ACHN (cell line): ENCODE measurements around the gene TNKS1BP1.

ENCODE experiments used
- DNase-seq: peaks from one replicate; pipeline ENCODE4 v3.0.0-alpha.2; 2015
- in situ Hi-C: cut with HindIII; loops from 2 replicates; pipeline ENCODE4 v1.10.0; 2017; ENCODE audit warnings: low sequenced_read_pairs, low pct_ligation_motif_present, low pct_unique_long_range_greater_than_20kb

TNKS1BP1 gene

GRCh38 chr11:57316017-57316416 lies 8.7 kb downstream of the TNKS1BP1 start:
- in situ Hi-C loops = no loop called here
- no peak for DNase-seq

DNA sequence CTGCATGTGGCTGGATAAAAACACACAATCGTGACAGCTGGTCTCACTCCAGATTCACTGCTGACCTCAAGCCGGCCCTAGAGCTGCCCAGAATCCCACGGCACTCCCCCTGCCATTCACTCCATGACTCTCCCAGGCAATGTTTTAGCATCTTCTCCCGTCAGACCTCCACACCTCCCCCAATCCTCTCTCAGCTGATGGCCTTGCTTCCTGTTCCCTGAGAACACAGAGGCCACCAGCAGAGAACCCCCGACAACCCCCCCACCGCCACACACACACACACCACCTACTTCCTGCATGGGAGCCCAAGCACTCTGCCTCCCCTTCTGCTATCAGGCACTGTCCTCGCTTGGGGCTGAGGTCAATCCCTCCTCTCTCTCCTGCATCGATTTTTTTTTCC lies 9.3 kb downstream of the TNKS1BP1 start:
- no peak for DNase-seq
- in situ Hi-C loops = no loop called here

DNA sequence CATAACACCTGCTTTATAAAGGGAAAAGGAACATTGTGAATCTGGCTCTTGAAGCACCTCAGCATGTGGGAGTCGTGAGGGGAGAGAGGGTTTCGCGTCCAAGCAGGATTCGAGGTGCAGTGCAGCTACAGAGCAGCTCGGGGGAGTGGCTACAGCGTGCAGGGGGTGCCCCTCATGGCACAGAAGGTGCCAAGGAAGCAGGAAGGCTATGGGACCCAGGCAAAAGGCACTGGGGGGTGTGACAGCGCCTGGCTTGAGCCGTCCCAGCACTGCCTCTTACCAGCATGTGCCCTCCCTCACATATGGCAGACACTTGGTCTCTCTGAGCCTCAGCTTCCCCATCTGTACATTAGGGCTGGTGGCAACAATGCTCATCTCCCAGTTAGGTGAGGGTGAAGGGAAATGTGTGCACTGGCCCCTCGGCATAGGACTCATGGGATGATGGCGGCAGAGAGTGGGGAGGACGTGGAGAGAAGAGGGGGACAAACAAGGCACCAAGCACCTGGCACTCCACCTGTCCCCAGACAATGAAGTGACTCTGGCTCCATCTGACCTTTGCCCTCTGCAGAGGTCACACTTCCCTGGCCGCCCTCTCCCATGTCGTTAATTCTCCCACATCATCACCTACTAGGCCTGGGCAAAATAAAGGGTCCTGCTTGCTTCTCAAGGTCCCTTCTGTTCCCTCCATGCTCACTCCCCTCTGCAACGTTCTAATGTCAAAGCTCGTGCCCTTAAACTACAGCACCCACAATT lies 10.4 kb downstream of the TNKS1BP1 start:
- in situ Hi-C loops = no loop called here
- DNase-seq = no peak

DNA sequence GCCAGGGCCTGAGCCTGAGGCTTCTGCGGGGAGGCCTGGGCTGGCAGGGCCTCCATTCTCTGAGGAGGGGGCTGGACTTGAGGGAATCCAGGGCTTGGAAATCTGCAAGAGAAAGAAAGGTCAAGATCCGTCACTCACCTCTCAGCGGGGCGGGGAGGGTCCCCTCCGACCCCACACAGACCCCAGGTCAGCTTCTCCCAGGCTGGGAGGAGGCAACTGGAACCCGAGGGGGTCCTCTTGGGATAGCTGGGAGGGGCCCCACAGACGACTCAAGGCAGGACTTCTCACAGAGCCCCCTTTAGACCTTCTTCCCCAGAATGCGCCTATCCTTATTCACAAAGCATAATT lies 11.0 kb downstream of the TNKS1BP1 start:
- no peak for DNase-seq
- in situ Hi-C loops = no loop called here

GRCh38 chr11:57313071-57313787 lies 11.5 kb downstream of the TNKS1BP1 start:
- in situ Hi-C loops = no loop called here
- DNase-seq = no peak

- DNase-seq = no peak
- in situ Hi-C loops = no loop called here
Observed at GRCh38 chr11:57312511-57313021, 12.2 kb downstream of the TNKS1BP1 start.

GRCh38 chr11:57311109-57311936 lies 13.4 kb downstream of the TNKS1BP1 start:
- DNase-seq = peak; percentile 91
- in situ Hi-C loops = no loop called here

DNA sequence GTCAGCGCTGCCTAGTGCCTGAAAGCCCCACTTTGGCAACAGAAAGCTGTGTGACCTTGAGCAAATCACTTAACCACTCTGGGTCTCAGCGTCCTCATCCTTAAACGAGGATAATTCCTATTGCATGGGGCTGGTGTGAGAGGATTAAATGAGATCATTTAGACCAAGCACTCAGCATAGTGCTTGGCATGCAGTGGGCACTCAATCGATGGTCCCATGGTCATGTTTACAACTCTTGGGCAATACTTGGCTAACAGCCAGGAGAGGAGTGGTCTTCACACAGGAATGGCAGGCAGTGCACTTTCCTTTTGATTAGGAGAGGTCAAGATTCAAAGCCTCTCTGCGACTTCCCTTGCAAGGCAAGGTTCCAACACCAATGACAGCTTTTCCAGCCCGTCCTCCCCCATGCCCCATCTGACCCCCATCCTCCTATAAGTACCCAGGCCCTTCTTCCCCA lies 14.1 kb downstream of the TNKS1BP1 start:
- DNase-seq = no peak
- in situ Hi-C loops = no loop called here

DNA sequence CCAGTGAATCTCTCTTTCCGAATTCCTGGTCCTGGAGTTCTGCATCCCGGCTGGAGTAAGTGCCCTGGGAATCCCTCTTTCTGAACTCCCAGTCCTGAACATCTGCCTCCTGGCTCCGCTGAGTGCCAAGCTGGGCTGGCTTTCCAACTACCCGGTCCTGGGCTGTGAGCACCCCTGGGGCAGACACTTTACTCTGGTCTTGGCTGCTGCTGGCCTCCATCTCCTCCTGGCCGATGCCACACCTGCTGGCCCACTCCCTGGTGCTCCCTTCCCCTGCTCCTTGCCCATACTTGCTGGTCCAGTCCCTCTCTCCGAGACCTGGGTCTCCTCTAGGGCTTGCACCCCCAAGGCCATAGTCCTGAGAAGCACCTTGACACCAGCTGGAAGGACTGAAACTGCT lies 14.7 kb downstream of the TNKS1BP1 start:
- in situ Hi-C loops = no loop called here

DNA sequence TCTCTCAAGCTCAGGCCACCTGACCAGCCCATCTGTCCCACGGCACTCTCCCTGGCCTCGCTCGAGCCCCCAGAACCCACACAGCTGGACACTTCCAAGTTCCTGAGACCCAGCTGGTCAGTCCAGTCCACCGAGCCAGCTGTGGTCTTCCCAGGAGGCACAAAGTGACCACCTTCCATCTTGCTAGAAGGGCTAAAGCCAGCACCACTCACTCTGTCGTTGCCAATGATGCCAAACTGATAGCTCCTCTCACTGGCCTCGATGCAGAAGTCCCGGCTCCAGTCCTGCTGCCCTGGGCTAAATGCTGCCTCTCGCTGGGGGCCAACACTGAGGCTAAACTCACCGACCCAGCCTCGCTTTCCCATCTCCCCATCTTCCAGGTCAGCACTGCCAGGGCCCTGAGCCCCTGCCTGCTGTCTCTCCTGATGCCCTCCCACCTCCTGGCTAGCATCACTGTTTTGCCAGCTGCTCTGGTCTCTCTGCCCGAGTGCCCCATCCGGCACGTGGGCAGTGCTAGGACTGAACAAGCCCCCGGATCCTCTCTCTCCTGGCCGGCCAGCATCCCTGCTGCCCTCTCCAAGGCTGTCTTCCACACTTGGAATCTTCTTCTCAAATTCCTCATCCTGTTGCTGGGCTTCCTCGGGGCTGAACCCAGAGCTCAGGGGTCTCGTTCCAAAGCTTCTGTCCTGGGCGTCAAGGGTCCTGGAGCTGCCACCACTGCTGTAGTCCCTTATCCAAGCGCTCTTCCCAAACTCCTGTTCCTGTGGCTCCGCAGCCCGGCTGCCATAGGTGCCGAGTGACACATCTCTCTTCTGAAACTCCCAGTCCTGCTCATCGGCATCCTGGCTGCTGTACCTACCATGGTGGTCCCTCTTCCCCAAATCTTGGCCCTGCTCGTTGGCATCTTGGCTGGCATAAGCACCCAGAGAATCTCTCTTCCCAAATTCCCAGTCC lies 15.4 kb downstream of the TNKS1BP1 start:
- in situ Hi-C loops = no loop called here
- no peak for DNase-seq

More for the DNA sequence above, 14.7 kb downstream of the TNKS1BP1 start:
- DNase-seq = no peak

- in situ Hi-C loops = no loop called here
- no peak for DNase-seq
Observed at GRCh38 chr11:57308426-57309060, 16.2 kb downstream of the TNKS1BP1 start.

DNA sequence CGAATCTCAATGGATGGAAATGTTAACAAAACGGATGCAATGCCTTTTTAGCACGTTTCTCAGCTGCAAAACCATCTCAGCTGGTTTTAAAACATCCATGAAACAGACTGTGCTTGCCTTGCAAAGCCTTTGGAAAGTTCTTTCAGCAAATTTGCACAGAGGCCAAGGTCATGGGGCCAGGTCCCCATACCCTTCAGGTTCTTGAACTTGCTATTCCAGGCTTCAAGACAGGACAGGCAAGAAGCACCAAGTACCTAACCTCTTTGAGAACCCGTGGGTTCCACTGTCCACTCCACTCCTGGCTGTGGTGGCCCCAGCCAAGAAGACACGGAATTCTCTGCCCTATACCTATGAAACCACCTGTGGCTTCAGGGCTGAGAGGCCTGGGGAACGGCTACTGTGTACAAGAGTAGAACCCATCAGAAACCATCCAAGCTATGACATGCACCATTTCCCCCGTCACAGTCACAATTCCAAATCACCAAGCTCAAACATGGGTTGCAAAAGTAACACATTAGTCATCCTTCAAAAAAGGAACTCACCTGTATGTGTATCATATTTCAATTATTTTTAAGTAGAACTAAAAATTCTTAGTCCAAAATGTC lies 17.0 kb downstream of the TNKS1BP1 start:
- in situ Hi-C loops = no loop called here
- no peak for DNase-seq

GRCh38 chr11:57306940-57307565 lies 17.7 kb downstream of the TNKS1BP1 start:
- DNase-seq = no peak
- in situ Hi-C loops = no loop called here

DNA sequence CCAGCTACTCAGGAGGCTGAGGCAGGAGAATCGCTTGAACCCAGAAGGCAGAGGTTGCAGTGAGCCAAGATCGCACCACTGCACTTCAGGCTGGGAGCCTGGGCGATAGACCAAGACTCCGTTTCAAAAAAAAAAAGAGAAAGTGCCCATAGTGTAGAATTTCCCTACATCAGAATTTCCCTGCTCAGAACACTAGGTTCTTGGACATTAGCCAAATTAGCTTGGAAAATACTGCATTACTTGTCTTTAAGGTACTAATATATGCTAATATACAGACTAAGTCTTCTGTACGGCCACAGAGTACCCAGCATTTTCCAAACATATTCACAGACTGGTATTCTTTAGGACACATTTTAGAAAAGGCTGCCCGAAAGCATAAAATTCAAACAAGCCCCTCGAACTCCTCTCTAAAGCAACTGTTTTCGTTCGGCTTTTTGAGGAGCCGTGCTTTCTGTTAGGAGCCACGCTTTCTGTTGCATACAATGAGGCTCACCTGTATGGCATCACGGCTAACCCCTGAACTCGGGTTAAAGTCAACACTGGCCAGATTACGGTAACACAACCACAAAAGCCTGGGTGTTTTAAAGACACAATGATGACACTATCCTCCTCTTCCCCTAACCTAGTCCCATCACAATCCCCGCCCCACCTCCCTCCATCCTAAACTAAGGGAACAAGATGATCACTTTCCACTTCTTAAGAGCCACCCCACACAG lies 18.4 kb downstream of the TNKS1BP1 start:
- no peak for DNase-seq
- in situ Hi-C loops = no loop called here

DNA sequence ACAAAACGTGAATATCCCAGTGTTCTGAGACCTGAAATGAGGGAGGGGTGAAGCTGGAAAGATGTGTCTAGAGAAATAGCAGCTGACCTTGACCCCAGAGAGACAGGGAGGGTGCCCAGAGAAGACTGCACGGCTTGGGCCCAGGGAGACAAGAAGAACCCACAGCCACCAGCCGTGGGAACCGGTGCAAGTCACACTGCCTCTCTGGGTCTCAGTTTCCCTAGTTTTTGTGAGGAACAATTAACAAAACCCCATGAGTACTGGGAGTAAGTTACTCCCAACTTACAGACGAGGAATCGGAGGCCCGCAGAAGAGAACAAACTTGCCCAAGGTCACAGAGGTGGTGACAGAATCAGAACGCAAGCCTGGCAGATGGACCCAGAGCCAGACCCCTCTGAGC lies 19.2 kb downstream of the TNKS1BP1 start:
- no peak for DNase-seq
- in situ Hi-C loops = no loop called here

- in situ Hi-C loops = no loop called here
- DNase-seq = no peak
Observed at GRCh38 chr11:57303990-57304579, 20.7 kb downstream of the TNKS1BP1 start.
